DOHH2 (cell line): ENCODE measurements around the gene SUFU.

Source experiments
- EZH2phosphoT487 ChIP-seq: fragments of 200-600 bp; sonication (generic); IDR thresholded peaks from 2 replicates; pipeline ENCODE4 v1.6.1; 2017; ENCODE audit warnings: borderline replicate concordance, mild to moderate bottlenecking, antibody characterized with exemption, low read length, moderate library complexity, mixed read lengths
- TF ChIP-seq, protein P1 (sequence below): fragments of 200-600 bp; sonication (generic); IDR thresholded peaks from one replicate; pipeline ENCODE4 v1.5.1; 2014; ENCODE audit warnings: antibody characterized with exemption, mild to moderate bottlenecking, low read depth, low read length; ENCODE audit not compliant: poor library complexity, severe bottlenecking

DNA sequence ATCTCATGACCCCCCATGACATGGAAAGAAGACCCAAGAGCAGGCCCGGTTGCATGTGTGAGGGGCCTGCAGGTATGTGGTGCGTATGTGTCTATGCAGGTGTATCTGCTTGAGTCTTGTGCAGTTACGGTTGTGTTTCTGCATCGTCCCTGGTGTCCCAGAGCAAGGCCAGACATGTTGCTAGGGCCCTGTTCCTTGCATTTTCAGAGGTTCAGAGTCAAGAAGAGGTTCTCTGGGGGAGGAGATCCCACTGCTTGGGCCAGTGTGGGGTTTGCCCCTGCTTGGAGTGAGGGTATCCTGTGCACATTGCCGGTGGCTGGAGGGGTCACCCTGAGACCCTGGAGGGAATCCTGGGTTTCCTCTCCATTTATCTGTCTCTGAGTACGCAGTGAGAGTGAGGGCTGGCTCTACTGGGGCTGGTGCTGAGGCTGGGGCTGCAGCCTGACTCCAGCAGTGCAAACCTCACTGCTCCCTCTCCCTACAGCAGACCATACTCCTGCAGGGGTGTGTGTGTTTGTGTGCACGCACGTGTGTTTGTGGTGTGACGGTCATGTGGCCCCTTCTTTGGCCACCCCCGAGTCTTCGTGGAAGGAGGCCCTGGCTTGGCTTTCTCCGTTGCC is 144.6 kb downstream of the SUFU start:
- TF ChIP-seq, protein P1, sequence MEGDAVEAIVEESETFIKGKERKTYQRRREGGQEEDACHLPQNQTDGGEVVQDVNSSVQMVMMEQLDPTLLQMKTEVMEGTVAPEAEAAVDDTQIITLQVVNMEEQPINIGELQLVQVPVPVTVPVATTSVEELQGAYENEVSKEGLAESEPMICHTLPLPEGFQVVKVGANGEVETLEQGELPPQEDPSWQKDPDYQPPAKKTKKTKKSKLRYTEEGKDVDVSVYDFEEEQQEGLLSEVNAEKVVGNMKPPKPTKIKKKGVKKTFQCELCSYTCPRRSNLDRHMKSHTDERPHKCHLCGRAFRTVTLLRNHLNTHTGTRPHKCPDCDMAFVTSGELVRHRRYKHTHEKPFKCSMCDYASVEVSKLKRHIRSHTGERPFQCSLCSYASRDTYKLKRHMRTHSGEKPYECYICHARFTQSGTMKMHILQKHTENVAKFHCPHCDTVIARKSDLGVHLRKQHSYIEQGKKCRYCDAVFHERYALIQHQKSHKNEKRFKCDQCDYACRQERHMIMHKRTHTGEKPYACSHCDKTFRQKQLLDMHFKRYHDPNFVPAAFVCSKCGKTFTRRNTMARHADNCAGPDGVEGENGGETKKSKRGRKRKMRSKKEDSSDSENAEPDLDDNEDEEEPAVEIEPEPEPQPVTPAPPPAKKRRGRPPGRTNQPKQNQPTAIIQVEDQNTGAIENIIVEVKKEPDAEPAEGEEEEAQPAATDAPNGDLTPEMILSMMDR, result no peak
- no peak for TF ChIP-seq EZH2phosphoT487
